KMS-11 (cell line): ENCODE results near the gene RNLS.
"Not testable (repeated sequence)": the region's sequence is repeated elsewhere in the genome, so short reads cannot be mapped to it uniquely, and the experiment has no call there.

Experiments used
- H2AFZ ChIP-seq: fragments of 200-600 bp; sonication (generic); 2 replicates; pipeline ENCODE4 v1.6.1; 2016; ENCODE audit warnings: antibody characterized with exemption, mixed run types, low read depth
- H3K27ac ChIP-seq: fragments of 200-600 bp; sonication (generic); 2 replicates; pipeline ENCODE4 v1.6.1; 2016; ENCODE audit warnings: mild to moderate bottlenecking, mixed run types
- H3K27me3 ChIP-seq: fragments of 200-600 bp; sonication (generic); 2 replicates; pipeline ENCODE4 v1.6.1; 2017; ENCODE audit warnings: mild to moderate bottlenecking, low read depth, mixed run types, moderate library complexity; ENCODE audit not compliant: insufficient read depth
- H3K36me3 ChIP-seq: fragments of 200-600 bp; sonication (generic); 2 replicates; pipeline ENCODE4 v1.6.1; 2017; ENCODE audit warnings: mild to moderate bottlenecking, mixed run types; ENCODE audit not compliant: insufficient read depth
- H3K4me1 ChIP-seq: fragments of 200-600 bp; sonication (generic); 2 replicates; pipeline ENCODE4 v1.6.1; 2016; ENCODE audit warnings: mild to moderate bottlenecking, low read depth, mixed run types; ENCODE audit not compliant: poor library complexity, severe bottlenecking
- H3K4me2 ChIP-seq: fragments of 200-600 bp; sonication (generic); 2 replicates; pipeline ENCODE4 v1.7.0; 2016; ENCODE audit warnings: mild to moderate bottlenecking, mixed run types
- H3K4me3 ChIP-seq: fragments of 200-600 bp; sonication (generic); IDR thresholded peaks from 2 replicates; pipeline ENCODE4 v1.6.1; 2017; ENCODE audit warnings: low read depth, low read length, mixed read lengths; ENCODE audit not compliant: insufficient read depth
- H3K79me2 ChIP-seq: fragments of 200-600 bp; sonication (generic); 2 replicates; pipeline ENCODE4 v1.6.1; 2016; ENCODE audit warnings: low read depth, mixed run types; ENCODE audit not compliant: insufficient read depth
- H3K9ac ChIP-seq: fragments of 200-600 bp; sonication (generic); 2 replicates; pipeline ENCODE4 v1.6.1; 2016; ENCODE audit warnings: mild to moderate bottlenecking, mixed run types
- H4K20me1 ChIP-seq: fragments of 200-600 bp; sonication (generic); 2 replicates; pipeline ENCODE4 v1.6.1; 2016; ENCODE audit warnings: mild to moderate bottlenecking, mixed run types; ENCODE audit not compliant: insufficient read depth
- CTCF ChIP-seq: fragments of 200-600 bp; sonication (generic); conservative IDR thresholded peaks from 2 replicates; pipeline ENCODE4 v1.6.1; 2017; ENCODE audit warnings: low read depth, mild to moderate bottlenecking, antibody characterized with exemption, low read length, moderate library complexity, mixed read lengths

RNLS gene

GRCh38 chr10:88361995-88362807 lies 220.9 kb downstream of the RNLS start:
- peaks cover 8% of the 10 kb centered on the region for H3K4me1 ChIP-seq
- H3K9ac ChIP-seq = no peak overlapping the region
- no peak for TF ChIP-seq CTCF
- H3K4me3 ChIP-seq = no peak overlapping the region
- H3K27me3 ChIP-seq = no peaks in the 10 kb centered on the region
- no peak overlapping the region for H2AFZ ChIP-seq
- no peak overlapping the region for H3K27ac ChIP-seq
- H3K36me3 ChIP-seq = 0 out of 2 replicates have a peak, but pooled peaks cover 3% of the 10 kb centered on the region
- H4K20me1 ChIP-seq = no peaks in the 10 kb centered on the region
- H3K79me2 ChIP-seq = no peaks in the 10 kb centered on the region
- H3K4me2 ChIP-seq = no peak overlapping the region

GRCh38 chr10:88361494-88361893 lies 221.6 kb downstream of the RNLS start:
- Histone ChIP-seq H3K27ac (no peak overlapping the region), H3K27me3 (no peaks in the 10 kb centered on the region), H3K79me2 (no peaks in the 10 kb centered on the region), H2AFZ (no peak overlapping the region), H3K4me2 (no peak overlapping the region), H3K4me3 (no peak overlapping the region), H3K36me3 (0 out of 2 replicates have a peak, but pooled peaks cover 3% of the 10 kb centered on the region), H4K20me1 (no peaks in the 10 kb centered on the region), H3K4me1 (peaks cover 8% of the 10 kb centered on the region), H3K9ac (no peak overlapping the region)
- TF ChIP-seq CTCF = no peak

GRCh38 chr10:88355750-88356149 lies 227.4 kb downstream of the RNLS start:
- H2AFZ ChIP-seq, H3K4me2 ChIP-seq, H3K27me3 ChIP-seq, H3K36me3 ChIP-seq, H3K27ac ChIP-seq, H3K9ac ChIP-seq, H3K79me2 ChIP-seq, H3K4me1 ChIP-seq, H4K20me1 ChIP-seq, H3K4me3 ChIP-seq: not testable (repeated sequence)

- Histone ChIP-seq H3K4me3 (no peak overlapping the region), H3K27ac (no peak overlapping the region), H3K4me2 (no peak overlapping the region), H3K4me1 (no peaks in the 10 kb centered on the region), H3K9ac (no peak overlapping the region), H3K27me3 (no peaks in the 10 kb centered on the region), H3K79me2 (no peaks in the 10 kb centered on the region), H2AFZ (no peak overlapping the region), H4K20me1 (no peaks in the 10 kb centered on the region), H3K36me3 (no peaks in the 10 kb centered on the region)
- no peak for TF ChIP-seq CTCF
These were observed 235.4 kb downstream of the RNLS start for GRCh38 chr10:88347597-88348304.

GRCh38 chr10:88347022-88347421 lies 236.1 kb downstream of the RNLS start:
- Histone ChIP-seq H3K27me3 (no peaks in the 10 kb centered on the region), H3K4me1 (no peaks in the 10 kb centered on the region), H3K4me2 (no peak overlapping the region), H3K79me2 (no peaks in the 10 kb centered on the region), H3K27ac (no peak overlapping the region), H2AFZ (no peak overlapping the region), H3K9ac (no peak overlapping the region), H3K4me3 (no peak overlapping the region), H4K20me1 (no peaks in the 10 kb centered on the region), H3K36me3 (no peaks in the 10 kb centered on the region)
- TF ChIP-seq CTCF = no peak
